Mucosa of stomach (tissue), 1 donor: ENCODE measurements around the gene BCO1.
"Not testable (repeated sequence)": the region's sequence is repeated elsewhere in the genome, so short reads cannot be mapped to it uniquely, and the experiment has no call there.

Experiments
- H3K27me3 ChIP-seq: one replicate; pipeline ENCODE4 v1.7.0; 2013; ENCODE audit warnings: mild to moderate bottlenecking, low read length; ENCODE audit not compliant: control insufficient read depth, insufficient read depth
- H3K36me3 ChIP-seq: one replicate; pipeline ENCODE4 v1.7.0; 2013; ENCODE audit warnings: low read length; ENCODE audit not compliant: control insufficient read depth, insufficient read depth
- H3K4me1 ChIP-seq: one replicate; pipeline ENCODE4 v1.7.0; 2013; ENCODE audit warnings: mild to moderate bottlenecking, low read length; ENCODE audit not compliant: control insufficient read depth, insufficient read depth
- H3K4me3 ChIP-seq: one replicate; pipeline ENCODE4 v1.7.0; 2013; ENCODE audit warnings: low read length
- H3K9ac ChIP-seq: one replicate; pipeline ENCODE4 v1.7.0; 2013; ENCODE audit warnings: mild to moderate bottlenecking, low read length, moderate library complexity
- H3K9me3 ChIP-seq: one replicate; pipeline ENCODE4 v1.7.0; 2013; ENCODE audit warnings: mild to moderate bottlenecking, low read length, moderate library complexity; ENCODE audit not compliant: control insufficient read depth
- donor health status: Pancreatic carcinoma.

Gene BCO1

GRCh38 chr16:81216114-81216513 lies 22.4 kb upstream of the BCO1 start:
- no peaks in the 10 kb centered on the region for H3K9me3 ChIP-seq
- H3K9ac ChIP-seq: no peak overlapping the region
- H3K36me3 ChIP-seq: no peaks in the 10 kb centered on the region
- H3K4me1 ChIP-seq: no peaks in the 10 kb centered on the region
- H3K27me3 ChIP-seq: peaks cover 6% of the 10 kb centered on the region
- H3K4me3 ChIP-seq: no peak overlapping the region

GRCh38 chr16:81216706-81217105 lies 21.8 kb upstream of the BCO1 start:
- Histone ChIP-seq H3K4me3 (no peak overlapping the region), H3K4me1 (no peaks in the 10 kb centered on the region), H3K9ac (no peak overlapping the region)

GRCh38 chr16:81219151-81219550 lies 19.3 kb upstream of the BCO1 start:
- Histone ChIP-seq H3K36me3 (no peaks in the 10 kb centered on the region), H3K4me1 (no peaks in the 10 kb centered on the region), H3K4me3 (no peak overlapping the region), H3K9me3 (no peaks in the 10 kb centered on the region), H3K27me3 (peaks cover 6% of the 10 kb centered on the region), H3K9ac (no peak overlapping the region)

More at GRCh38 chr16:81216706-81217105, 21.8 kb upstream of the BCO1 start:
- H3K9me3 ChIP-seq: no peaks in the 10 kb centered on the region
- no peaks in the 10 kb centered on the region for H3K36me3 ChIP-seq
- H3K27me3 ChIP-seq: peaks cover 6% of the 10 kb centered on the region

- Histone ChIP-seq H3K4me3 (no peak overlapping the region), H3K4me1 (no peaks in the 10 kb centered on the region), H3K9me3 (no peaks in the 10 kb centered on the region), H3K9ac (no peak overlapping the region), H3K27me3 (peaks cover 6% of the 10 kb centered on the region), H3K36me3 (no peaks in the 10 kb centered on the region)
Measured at GRCh38 chr16:81220349-81220748, 18.1 kb upstream of the BCO1 start.

GRCh38 chr16:81221731-81222130 lies 16.8 kb upstream of the BCO1 start:
- H3K27me3 ChIP-seq: peaks cover 6% of the 10 kb centered on the region
- no peak overlapping the region for H3K4me3 ChIP-seq
- H3K9ac ChIP-seq: no peak overlapping the region
- no peaks in the 10 kb centered on the region for H3K4me1 ChIP-seq
- H3K9me3 ChIP-seq: no peaks in the 10 kb centered on the region
- H3K36me3 ChIP-seq: no peaks in the 10 kb centered on the region

GRCh38 chr16:81224824-81225223 lies 13.7 kb upstream of the BCO1 start:
- H3K36me3 ChIP-seq: no peaks in the 10 kb centered on the region
- no peaks in the 10 kb centered on the region for H3K4me1 ChIP-seq
- H3K9me3 ChIP-seq: no peaks in the 10 kb centered on the region
- peaks cover 6% of the 10 kb centered on the region for H3K27me3 ChIP-seq
- H3K9ac ChIP-seq: no peak overlapping the region
- no peak overlapping the region for H3K4me3 ChIP-seq

- not testable (repeated sequence) for H3K4me3 ChIP-seq, H3K4me1 ChIP-seq, H3K27me3 ChIP-seq, H3K9ac ChIP-seq, H3K9me3 ChIP-seq, H3K36me3 ChIP-seq
Measured at GRCh38 chr16:81225697-81226096, 12.8 kb upstream of the BCO1 start.

- no peaks in the 10 kb centered on the region for H3K4me1 ChIP-seq
- no peaks in the 10 kb centered on the region for H3K27me3 ChIP-seq
- H3K9ac ChIP-seq: no peak overlapping the region
- H3K9me3 ChIP-seq: no peaks in the 10 kb centered on the region
- no peaks in the 10 kb centered on the region for H3K36me3 ChIP-seq
- no peak overlapping the region for H3K4me3 ChIP-seq
Measured at GRCh38 chr16:81227785-81228184, 10.7 kb upstream of the BCO1 start.

- Histone ChIP-seq H3K9me3 (no peaks in the 10 kb centered on the region), H3K27me3 (no peaks in the 10 kb centered on the region), H3K4me1 (no peaks in the 10 kb centered on the region), H3K36me3 (no peaks in the 10 kb centered on the region), H3K4me3 (no peak overlapping the region), H3K9ac (no peak overlapping the region)
Measured at GRCh38 chr16:81229811-81230210, 8.7 kb upstream of the BCO1 start.

GRCh38 chr16:81231014-81231413 lies 7.5 kb upstream of the BCO1 start:
- no peaks in the 10 kb centered on the region for H3K9me3 ChIP-seq
- H3K4me1 ChIP-seq: no peaks in the 10 kb centered on the region
- no peak overlapping the region for H3K9ac ChIP-seq
- no peaks in the 10 kb centered on the region for H3K36me3 ChIP-seq
- H3K27me3 ChIP-seq: no peaks in the 10 kb centered on the region
- no peak overlapping the region for H3K4me3 ChIP-seq

- H3K27me3 ChIP-seq: no peaks in the 10 kb centered on the region
- H3K9me3 ChIP-seq: no peaks in the 10 kb centered on the region
- H3K4me3 ChIP-seq: no peak overlapping the region
- H3K36me3 ChIP-seq: no peaks in the 10 kb centered on the region
- H3K4me1 ChIP-seq: peaks cover 6% of the 10 kb centered on the region
- H3K9ac ChIP-seq: no peak overlapping the region
Measured at GRCh38 chr16:81232740-81233367, 5.6 kb upstream of the BCO1 start.

- Histone ChIP-seq H3K36me3 (no peaks in the 10 kb centered on the region), H3K9ac (no peak overlapping the region), H3K4me1 (peaks cover 7% of the 10 kb centered on the region), H3K9me3 (no peaks in the 10 kb centered on the region), H3K4me3 (no peak overlapping the region), H3K27me3 (no peaks in the 10 kb centered on the region)
Measured at GRCh38 chr16:81237282-81237681, 1.2 kb upstream of the BCO1 start.

- peaks cover 7% of the 10 kb centered on the region for H3K4me1 ChIP-seq
- H3K36me3 ChIP-seq: no peaks in the 10 kb centered on the region
- no peaks in the 10 kb centered on the region for H3K27me3 ChIP-seq
- no peaks in the 10 kb centered on the region for H3K9me3 ChIP-seq
- peak overlapping the region; percentile 74 for H3K9ac ChIP-seq
- peak overlapping the region; percentile 60 for H3K4me3 ChIP-seq
Measured at GRCh38 chr16:81237942-81238295, 570 bp upstream of the BCO1 start.
